Activated CD8-positive, alpha-beta memory T cell treated with anti-CD3 and anti-CD28 coated beads, Interleukin-2, amount 50 U/mL, for 24 hours (primary cell): ENCODE data around the gene PRXL2B.
"Not testable (repeated sequence)": the region's sequence is repeated elsewhere in the genome, so short reads cannot be mapped to it uniquely, and the experiment has no call there.

Experiments
- DNase-seq: peaks from one replicate; pipeline ENCODE4 v3.0.0-alpha.2; 2020; ENCODE audit errors: extremely low read depth

Gene PRXL2B

GRCh38 chr1:2612591-2613365 is 26.2 kb downstream of the PRXL2B start:
- DNase-seq, result no peak

GRCh38 chr1:2614145-2614544 is 27.6 kb downstream of the PRXL2B start:
- no peak for DNase-seq

- DNase-seq, result no peak
Observed at GRCh38 chr1:2617971-2618470, 31.4 kb downstream of the PRXL2B start.

GRCh38 chr1:2623571-2624337 is 37.2 kb downstream of the PRXL2B start:
- no peak for DNase-seq

GRCh38 chr1:2624735-2625300 is 38.2 kb downstream of the PRXL2B start:
- no peak for DNase-seq

- no peak for DNase-seq
Observed at GRCh38 chr1:2625311-2625710, 38.7 kb downstream of the PRXL2B start.

GRCh38 chr1:2625748-2626147 is 39.2 kb downstream of the PRXL2B start:
- not testable (repeated sequence) for DNase-seq

- DNase-seq, result no peak
Observed at GRCh38 chr1:2627746-2628145, 41.2 kb downstream of the PRXL2B start.

- DNase-seq, result no peak
Observed at GRCh38 chr1:2628191-2628932, 41.8 kb downstream of the PRXL2B start.

GRCh38 chr1:2628933-2629626 is 42.5 kb downstream of the PRXL2B start:
- no peak for DNase-seq

- DNase-seq, result no peak
Observed at GRCh38 chr1:2629627-2630497, 43.3 kb downstream of the PRXL2B start.

GRCh38 chr1:2630498-2631135 is 44.0 kb downstream of the PRXL2B start:
- DNase-seq, result no peak

GRCh38 chr1:2631136-2632050 is 44.8 kb downstream of the PRXL2B start:
- no peak for DNase-seq

GRCh38 chr1:2632051-2632430 is 45.5 kb downstream of the PRXL2B start:
- no peak for DNase-seq

- DNase-seq, result no peak
Observed at GRCh38 chr1:2632561-2633361, 46.2 kb downstream of the PRXL2B start, which contains the start of gene MMEL1. TSS of gene MMEL1 (minus strand) at chr1:2633016. CDS start at chr1:2629484, 3,532 bp downstream.

GRCh38 chr1:2633366-2633935 is 46.9 kb downstream of the PRXL2B start:
- DNase-seq, result no peak

- DNase-seq, result no peak
Observed at GRCh38 chr1:2633936-2634491, 47.4 kb downstream of the PRXL2B start.
